HG03095 (cell line): ENCODE measurements around the gene TGM4.
"Not testable (repeated sequence)": the region's sequence is repeated elsewhere in the genome, so short reads cannot be mapped to it uniquely, and the experiment has no call there.

Experiments used
- ATAC-seq: cut with Tn5 transposase; IDR thresholded peaks from one replicate; pipeline ENCODE4 v1.9.1; 2021; ENCODE audit warnings: moderate library complexity; ENCODE audit not compliant: unreplicated experiment

Gene TGM4

GRCh38 chr3:44913868-44914468 is 39.6 kb downstream of the TGM4 start:
- ATAC-seq = no peak

DNA sequence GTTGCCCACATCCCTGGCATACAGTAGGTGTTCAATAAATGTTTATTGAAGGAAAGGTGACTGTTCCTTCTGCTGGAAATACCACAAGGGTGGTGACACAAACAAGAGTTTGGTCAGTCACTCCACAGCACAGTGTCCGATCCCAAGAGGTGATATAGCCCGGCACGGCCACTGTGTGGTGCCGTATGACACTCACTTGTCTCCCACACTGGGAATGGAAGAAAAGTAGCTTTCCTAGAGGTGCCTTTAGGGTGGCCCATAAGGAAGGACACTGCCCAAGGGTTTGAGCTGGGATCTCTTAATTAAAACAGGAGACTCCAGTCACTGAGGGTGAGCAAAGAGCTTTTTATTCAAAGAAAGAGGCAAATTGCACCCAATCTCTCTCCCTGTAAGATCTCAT is 40.5 kb downstream of the TGM4 start:
- ATAC-seq = no peak

DNA sequence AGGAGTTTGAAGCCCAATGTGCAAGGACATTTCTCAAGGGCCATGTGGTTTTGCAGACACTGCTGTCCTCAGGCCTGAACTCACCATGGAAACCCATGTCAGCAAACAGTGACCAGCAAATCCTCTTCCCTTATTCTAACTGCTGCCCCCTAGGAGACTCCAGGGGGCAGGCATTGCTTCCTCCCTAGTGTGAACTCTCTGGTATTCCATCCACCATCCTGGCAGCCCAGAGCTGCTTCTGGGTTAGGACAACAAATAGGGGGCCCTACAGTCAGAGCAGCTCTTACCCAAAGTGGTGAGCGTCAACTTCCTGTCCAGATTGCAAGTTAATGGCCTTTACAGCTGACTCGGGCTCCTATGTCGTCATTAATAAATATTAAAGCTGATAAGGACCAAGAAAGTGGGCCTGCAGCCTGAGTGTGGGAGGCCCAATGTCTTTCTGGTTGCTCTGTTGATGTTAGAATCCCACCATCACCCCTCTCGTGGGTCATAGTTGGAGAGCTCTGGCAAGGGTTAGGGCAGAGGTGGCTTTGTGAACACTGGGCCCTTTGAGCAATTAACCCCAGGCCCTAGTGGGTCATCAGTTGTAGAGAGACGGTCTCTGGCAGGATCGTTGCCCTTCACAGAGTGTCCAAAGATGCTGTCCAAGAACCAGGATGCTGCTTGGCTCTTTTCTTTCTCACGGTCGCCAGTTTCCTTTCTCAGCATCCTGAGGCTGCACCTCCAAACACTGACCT is 41.5 kb downstream of the TGM4 start:
- no peak for ATAC-seq

- no peak for ATAC-seq
Observed at GRCh38 chr3:44918087-44918486, 43.7 kb downstream of the TGM4 start.

DNA sequence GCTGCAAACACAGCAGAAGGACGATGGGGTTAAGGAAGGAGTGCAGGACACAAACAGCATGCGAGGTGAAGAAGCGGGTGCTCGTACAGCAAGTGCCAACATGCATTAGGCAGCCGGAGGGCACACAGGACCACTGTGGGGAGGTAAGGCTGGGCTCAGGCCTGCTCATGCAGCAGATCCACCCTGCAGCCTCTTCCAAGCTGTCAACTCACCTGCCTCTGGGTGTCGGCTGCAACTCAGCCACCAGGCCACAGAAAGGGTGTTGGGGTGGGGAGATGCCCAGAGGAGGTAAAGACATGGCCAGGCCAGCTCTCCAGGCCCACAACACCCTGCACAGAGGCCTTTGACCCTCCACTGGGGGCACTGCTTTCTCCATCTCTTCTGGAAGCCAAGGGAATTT is 44.2 kb downstream of the TGM4 start:
- no peak for ATAC-seq

DNA sequence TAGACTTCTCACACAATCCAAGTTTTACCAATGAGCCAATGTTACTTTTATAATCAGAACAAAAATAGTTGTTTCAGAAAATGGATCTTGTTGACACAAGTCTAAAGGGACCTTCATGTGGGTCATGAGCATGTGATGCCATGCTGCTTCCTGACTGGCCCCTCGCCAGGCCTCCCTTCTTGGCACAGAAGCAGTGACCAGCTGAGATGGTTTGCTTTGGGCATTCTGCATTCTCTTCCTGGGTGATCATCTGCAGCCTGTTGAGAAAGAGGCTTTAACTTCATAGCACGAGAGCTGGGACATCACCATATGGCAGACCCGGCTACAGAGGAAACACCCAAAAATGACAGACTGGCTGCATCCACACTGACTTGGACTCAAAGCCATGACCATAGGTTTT is 45.7 kb downstream of the TGM4 start:
- ATAC-seq = no peak

GRCh38 chr3:44923632-44924456 is 49.4 kb downstream of the TGM4 start:
- ATAC-seq = no peak

DNA sequence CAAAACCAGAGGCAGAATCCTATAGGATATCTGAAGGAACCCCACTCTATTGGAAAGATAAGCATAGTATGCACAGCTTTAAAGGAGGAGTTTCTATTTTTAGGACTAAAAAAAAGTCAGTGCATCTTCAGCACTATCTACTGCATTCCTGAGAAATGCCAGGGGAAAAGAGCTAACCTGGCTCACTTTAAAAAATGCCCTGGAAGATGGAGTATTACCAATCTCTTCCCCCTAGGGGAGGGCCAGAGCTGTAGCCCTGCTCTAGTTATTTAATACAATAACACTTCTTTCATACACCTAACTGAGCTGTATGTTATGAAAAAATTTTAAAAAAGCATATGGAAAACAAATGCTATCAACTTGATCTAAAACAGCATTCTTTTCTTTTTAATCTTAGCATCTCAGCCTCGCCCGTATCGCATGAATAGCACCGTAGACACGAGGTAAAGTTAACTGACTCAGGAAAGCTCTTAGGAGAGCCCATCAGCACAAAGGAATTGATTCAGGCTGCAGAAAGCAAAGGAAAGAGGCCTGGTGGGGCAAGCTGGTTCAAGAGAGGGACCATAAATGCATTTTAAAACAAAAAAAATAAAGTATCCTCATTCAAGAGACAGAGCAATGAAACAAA is 50.2 kb downstream of the TGM4 start:
- no peak for ATAC-seq

DNA sequence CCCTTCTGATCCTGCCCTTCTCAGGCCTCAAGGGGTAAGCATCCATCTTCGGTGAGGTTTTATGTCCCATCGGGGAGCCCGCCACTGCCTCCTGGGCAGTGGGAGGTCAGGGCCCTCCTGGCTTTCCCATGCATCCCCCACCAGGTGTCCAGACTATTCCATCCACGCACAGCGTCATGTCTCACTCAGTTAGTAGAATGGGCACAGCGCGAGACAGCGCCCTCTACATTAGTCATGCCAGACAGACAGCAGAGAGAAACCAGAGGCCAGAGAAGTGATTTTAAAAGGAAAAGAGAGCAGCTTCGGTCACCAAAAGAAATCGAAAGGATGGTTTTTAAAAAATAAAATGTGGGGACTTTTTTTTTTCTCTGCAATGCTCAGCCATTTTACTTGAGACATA is 51.8 kb downstream of the TGM4 start:
- no peak for ATAC-seq

DNA sequence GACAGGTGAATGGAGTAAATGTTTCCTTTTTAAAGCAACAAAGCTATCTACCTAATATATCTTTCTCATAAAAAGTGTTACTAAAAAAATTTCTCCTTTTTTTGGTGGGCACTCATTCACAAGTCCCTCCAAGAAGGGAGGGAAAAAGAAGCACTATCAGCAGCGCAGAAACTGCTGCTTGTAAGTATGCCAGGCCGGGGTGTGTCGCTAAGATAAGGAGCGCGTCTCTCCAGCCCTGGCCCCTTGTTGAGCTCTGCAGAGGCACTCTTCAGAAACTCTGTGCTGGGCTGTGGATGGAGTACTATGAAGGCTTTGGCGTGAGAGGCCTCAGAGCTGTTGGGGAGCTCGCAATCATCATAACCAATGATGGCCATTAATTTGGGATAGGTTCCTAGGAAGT is 52.5 kb downstream of the TGM4 start:
- no peak for ATAC-seq

DNA sequence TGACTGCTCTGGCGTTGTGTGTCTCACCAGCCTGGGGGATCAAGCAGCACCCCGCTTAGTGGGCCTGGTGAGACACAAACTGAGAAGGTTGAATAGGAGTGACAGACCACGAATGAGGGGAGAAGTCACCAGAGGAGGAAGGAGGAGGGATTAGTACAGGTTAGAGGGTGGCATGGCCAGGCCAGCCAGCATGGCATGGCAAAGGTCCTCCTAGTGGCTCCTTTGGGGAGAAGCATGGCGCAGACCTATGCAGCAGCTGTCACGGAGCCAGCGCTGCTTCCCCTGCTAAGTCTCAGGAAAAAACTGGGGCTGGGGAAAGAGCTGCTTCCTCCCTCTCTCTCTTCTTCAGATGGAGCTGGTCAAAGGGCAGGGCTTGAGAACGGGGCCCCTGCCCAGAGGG is 53.0 kb downstream of the TGM4 start:
- ATAC-seq = no peak

GRCh38 chr3:44929782-44930181 is 55.4 kb downstream of the TGM4 start:
- ATAC-seq = no peak

DNA sequence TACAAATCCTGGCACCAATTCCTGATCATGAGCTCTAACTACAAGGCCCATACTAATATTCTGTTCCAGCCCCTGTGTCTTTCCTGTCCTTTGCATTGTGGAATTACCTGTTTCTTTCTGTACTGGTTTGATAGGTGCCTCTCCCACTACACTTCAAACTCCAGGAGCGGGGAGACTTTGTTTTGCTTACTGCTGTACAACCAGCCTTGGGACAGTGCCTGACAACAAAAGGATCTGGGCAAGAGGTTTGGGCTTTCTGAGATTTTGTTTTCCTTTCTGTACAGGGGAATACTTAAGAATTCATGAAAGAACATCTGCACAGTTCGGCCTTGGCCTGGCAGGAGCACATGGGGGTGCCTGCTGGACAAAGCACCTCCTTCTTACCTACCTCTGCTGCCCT is 56.5 kb downstream of the TGM4 start:
- no peak for ATAC-seq

DNA sequence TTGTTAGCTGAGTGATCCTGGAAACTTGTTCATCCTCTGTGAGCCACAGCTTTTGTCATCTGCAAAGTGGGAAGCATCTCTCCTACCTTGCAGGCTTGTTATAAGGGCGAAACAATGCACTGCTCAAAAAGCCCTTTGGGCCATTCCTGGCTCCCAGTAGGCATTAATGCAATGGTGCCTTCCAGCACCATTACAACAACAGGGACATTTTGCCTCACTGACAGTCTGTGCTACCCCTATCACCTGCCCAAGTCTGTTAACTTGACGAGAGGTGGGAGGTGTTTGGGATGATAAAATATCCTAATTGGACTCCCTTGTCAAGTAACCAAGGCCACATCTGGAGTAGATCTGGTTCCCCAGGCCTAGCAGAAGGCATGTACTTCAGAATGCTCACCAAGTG is 57.4 kb downstream of the TGM4 start:
- ATAC-seq = no peak

DNA sequence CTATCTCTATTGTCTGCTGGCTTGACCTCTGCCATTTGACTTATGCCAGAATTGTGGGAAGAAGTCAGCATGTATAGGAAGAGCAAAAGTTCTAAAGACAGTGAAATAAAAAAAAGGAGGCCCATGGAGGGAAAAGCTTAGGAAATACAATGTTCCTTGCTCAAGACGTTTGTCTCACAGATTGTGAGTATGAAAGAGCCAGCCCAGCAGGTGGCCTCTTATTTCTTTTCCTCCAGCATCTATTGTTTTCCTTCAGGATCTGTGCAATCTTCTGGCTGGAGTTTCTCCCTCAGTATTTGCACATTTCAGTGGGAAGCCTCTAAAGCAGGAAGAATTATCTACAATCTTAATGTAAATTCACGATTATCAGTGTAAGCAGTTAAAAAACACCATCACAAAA is 57.9 kb downstream of the TGM4 start:
- ATAC-seq = no peak

GRCh38 chr3:44932986-44933944 is 58.9 kb downstream of the TGM4 start:
- ATAC-seq = no peak

- no peak for ATAC-seq
Observed at GRCh38 chr3:44939581-44940036, 65.2 kb downstream of the TGM4 start.

DNA sequence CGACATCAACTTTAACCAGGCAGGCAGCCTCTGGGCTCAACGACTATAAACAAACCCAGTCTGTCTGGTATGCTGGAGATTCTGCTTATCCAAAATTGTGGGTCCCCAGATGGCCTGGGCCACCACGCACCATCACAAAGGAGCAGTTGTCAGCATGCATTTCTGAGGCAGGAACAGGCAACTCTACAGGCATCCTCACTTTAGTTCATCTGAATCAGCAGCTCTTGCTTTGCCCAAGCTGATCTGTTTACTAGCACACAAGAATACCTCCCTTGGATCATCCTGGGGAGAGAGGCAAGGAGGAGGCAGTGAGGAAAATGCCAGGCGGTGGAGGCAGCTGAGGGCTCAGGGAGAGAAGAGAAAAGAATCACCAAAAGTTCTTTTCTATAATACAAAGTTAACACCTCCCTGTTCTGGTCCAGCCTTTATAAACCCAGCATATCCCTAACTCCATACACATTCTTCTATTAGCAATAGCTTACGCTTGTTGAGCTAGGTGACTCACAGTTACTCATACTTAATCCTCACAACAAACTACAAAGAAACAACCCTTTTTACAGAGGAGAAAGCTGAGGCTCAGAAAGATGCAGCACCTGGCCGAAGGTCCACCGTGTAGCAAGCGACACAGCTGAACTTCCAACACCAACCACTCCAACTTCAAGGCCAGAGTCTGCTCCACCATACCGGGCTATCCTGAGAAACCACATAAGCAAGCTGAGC is 68.0 kb downstream of the TGM4 start:
- no peak for ATAC-seq

- ATAC-seq = no peak
Observed at GRCh38 chr3:44948239-44948638, 73.8 kb downstream of the TGM4 start.

- not testable (repeated sequence) for ATAC-seq
Observed at GRCh38 chr3:44949770-44950169, 75.4 kb downstream of the TGM4 start.
